OCI-LY7 (cell line): Measurements from ENCODE around the gene CTCF. TPM values are rescaled to one million over a fixed set of nuclear protein-coding genes. Genes with fewer than 3 reads are reported as not detected.
A peak's percentile ranks its signal among the peaks of the same experiment; 100 is the strongest.

Experiments
- BruUV-seq: library from RNA; stranded (reverse); fragments of 400-500 nt; replicated peaks from 2 replicates; lab custom pipeline; 2021; lab: Mats Ljungman, UMichigan
- CTCF ChIA-PET: fragments of 300-600 bp; sonication (Branson Sonifier 250); formaldehyde crosslinking; loops from one replicate; lab custom pipeline; 2022; ENCODE audit warnings: antibody characterized with exemption; ENCODE audit not compliant: unreplicated experiment; lab: Charles Lee
- POLR2A ChIA-PET: fragments of 300-600 bp; sonication (Branson Sonifier 250); formaldehyde crosslinking; loops from one replicate; lab custom pipeline; 2022; ENCODE audit warnings: antibody characterized with exemption; lab: Charles Lee
- DNase-seq: peaks from one replicate; pipeline ENCODE4 v3.0.0-alpha.2; 2015; ENCODE audit warnings: low spot score
- H2AFZ ChIP-seq: fragments of 200-600 bp; sonication (generic), shearing (Covaris generic); 2 replicates; pipeline ENCODE4 v1.6.1; 2014; ENCODE audit warnings: mild to moderate bottlenecking, antibody characterized with exemption, low read length, moderate library complexity
- H3K27ac ChIP-seq: fragments of 200-600 bp; sonication (generic); 2 replicates; pipeline ENCODE4 v1.5.1; 2014; ENCODE audit warnings: mixed run types, low read depth, mild to moderate bottlenecking, moderate library complexity, low read length, inconsistent platforms; ENCODE audit not compliant: poor library complexity, severe bottlenecking
- H3K36me3 ChIP-seq: fragments of 200-600 bp; sonication (generic); 2 replicates; pipeline ENCODE4 v1.6.1; 2014; ENCODE audit warnings: mild to moderate bottlenecking, antibody characterized with exemption, low read length, moderate library complexity, mixed read lengths; ENCODE audit not compliant: insufficient read depth
- H3K4me1 ChIP-seq: fragments of 200-600 bp; sonication (generic); 2 replicates; pipeline ENCODE4 v1.5.1; 2014; ENCODE audit warnings: mild to moderate bottlenecking, low read length; ENCODE audit not compliant: insufficient read depth, poor library complexity, severe bottlenecking
- H3K4me2 ChIP-seq: fragments of 200-600 bp; sonication (generic); 2 replicates; pipeline ENCODE4 v1.6.1; 2014; ENCODE audit warnings: mild to moderate bottlenecking, low read length
- H3K4me3 ChIP-seq: fragments of 200-600 bp; sonication (generic); 2 replicates; pipeline ENCODE4 v1.5.1; 2014; ENCODE audit warnings: mild to moderate bottlenecking, low read depth, low read length; ENCODE audit not compliant: poor library complexity, severe bottlenecking
- H3K79me2 ChIP-seq: fragments of 200-600 bp; sonication (generic); 2 replicates; pipeline ENCODE4 v1.6.1; 2016; ENCODE audit warnings: low read depth, mild to moderate bottlenecking, low read length, moderate library complexity, mixed read lengths; ENCODE audit not compliant: insufficient read depth
- H3K9me2 ChIP-seq: fragments of 200-600 bp; sonication (generic); 2 replicates; pipeline ENCODE4 v1.6.1; 2016; ENCODE audit warnings: mild to moderate bottlenecking, low read length, mixed read lengths; ENCODE audit not compliant: insufficient read depth
- H3K9me3 ChIP-seq: fragments of 200-600 bp; sonication (generic); 2 replicates; pipeline ENCODE4 v1.6.1; 2014; ENCODE audit warnings: mild to moderate bottlenecking, mixed run types, low read length, mixed read lengths
- H4K20me1 ChIP-seq: fragments of 200-600 bp; sonication (generic); 2 replicates; pipeline ENCODE4 v1.6.1; 2014; ENCODE audit warnings: mild to moderate bottlenecking, antibody characterized with exemption, low read length, moderate library complexity, mixed read lengths; ENCODE audit not compliant: insufficient read depth
- CTCF ChIP-seq: fragments of 200-600 bp; sonication (generic); conservative IDR thresholded peaks from 2 replicates; pipeline ENCODE4 v1.5.1; 2014; ENCODE audit warnings: mild to moderate bottlenecking, antibody characterized with exemption, low read length, moderate library complexity, mixed read lengths
- EZH2phosphoT487 ChIP-seq: fragments of 200-600 bp; sonication (generic); IDR thresholded peaks from 2 replicates; pipeline ENCODE4 v1.6.1; 2018; ENCODE audit warnings: low read depth, borderline replicate concordance, mild to moderate bottlenecking, mixed run types, antibody characterized with exemption, low read length, moderate library complexity, mixed read lengths
- intact Hi-C: fragments of 100-400 bp; cut with micrococcal nuclease; formaldehyde crosslinking; loops from one replicate; pipeline ENCODE4 v1.10.0; 2022; ENCODE audit not compliant: unreplicated experiment
- total RNA-seq, 2 experiments: library from RNA; depleted of rRNA in 1 of 2; stranded (reverse); fragments of >200 nt in 1 of 2; shearing (Covaris generic) in 1 of 2; gene quantifications; 2 replicates each; pipeline ENCODE4 v1.2.3, GENCODE V29; 2014 to 2022

The CTCF gene
- total RNA-seq, 2 experiments from 2014 or later, result 70.6 to 83.5 TPM

GRCh38 chr16:67659675-67660563 lies 97.6 kb downstream of the CTCF start, which contains the start of gene ACD:
ACD (minus strand) TSS chr16:67660260; CDS start chr16:67660220, 40 bp downstream.
- H3K9me3 ChIP-seq, result no peaks in the 10 kb centered on the region
- POLR2A ChIA-PET, result interaction anchor here (0.6 to 2.6 kb wide), 13 partner anchors 9 to 171 kb away, joined by 3 to 22 read pairs (median 4); partner anchors contain the start of genes CARMIL2, CTCF and GFOD2
- TF ChIP-seq EZH2phosphoT487 (no peak), CTCF (no peak)
- H4K20me1 ChIP-seq, result 0 out of 2 replicates have a peak, but pooled peaks cover 7% of the 10 kb centered on the region
- peak within 1 kb of the TSS; percentile 83 for H3K4me3 ChIP-seq
- intact Hi-C loops, result loop anchor here (1.0 to 2.0 kb wide), 4 partner anchors 98 to 179 kb away; partner anchors contain the start of genes ATP6V0D1 and CTCF
- peaks cover 14% of the 10 kb centered on the region for H3K4me1 ChIP-seq
- H3K36me3 ChIP-seq, result peaks cover 49% of the 10 kb centered on the region
- peak within 1 kb of the TSS; percentile 86 for H2AFZ ChIP-seq
- peak; percentile 95 for DNase-seq
- peak within 1 kb of the TSS; percentile 89 for H3K4me2 ChIP-seq
- TSS peak; percentile 76 for BruUV-seq
- peaks cover 13% of the 10 kb centered on the region; the same call in 1 of the 2 replicates for H3K79me2 ChIP-seq
- H3K27ac ChIP-seq, result peak within 1 kb of the TSS; percentile 81
- CTCF ChIA-PET, result interaction anchor here (1.0 to 2.0 kb wide), 2 partner anchors 15 to 139 kb away, joined by 3 to 6 read pairs; partner anchors contain the start of gene CARMIL2
- H3K9me2 ChIP-seq, result no peaks in the 10 kb centered on the region

GRCh38 chr16:67660564-67661028 lies 98.3 kb downstream of the CTCF start, which contains the start of gene PARD6A:
PARD6A (plus strand) TSS chr16:67660960; CDS start chr16:67661039, 79 bp downstream.
- ChIA-PET CTCF (interaction anchor here (1.0 to 2.0 kb wide), 3 partner anchors 16 to 415 kb away, joined by 3 to 6 read pairs (median 4); partner anchors contain the start of gene CARMIL2), POLR2A (interaction anchor here (0.7 to 2.6 kb wide), 12 partner anchors 10 to 172 kb away, joined by 3 to 22 read pairs (median 4); partner anchors contain the start of genes CARMIL2 and CTCF)
- H3K4me1 ChIP-seq, result peaks cover 15% of the 10 kb centered on the region
- H4K20me1 ChIP-seq, result 0 out of 2 replicates have a peak, but pooled peaks cover 7% of the 10 kb centered on the region
- peak within 1 kb of the TSS; percentile 83 for H3K4me3 ChIP-seq
- peak; percentile 100 for DNase-seq
- peak within 1 kb of the TSS; percentile 86 for H2AFZ ChIP-seq
- peak within 1 kb of the TSS; percentile 81 for H3K27ac ChIP-seq
- peaks cover 13% of the 10 kb centered on the region; the same call in 1 of the 2 replicates for H3K79me2 ChIP-seq
- TF ChIP-seq EZH2phosphoT487 (no peak), CTCF (no peak)
- H3K9me3 ChIP-seq, result no peaks in the 10 kb centered on the region
- H3K9me2 ChIP-seq, result no peaks in the 10 kb centered on the region
- BruUV-seq, result no TSS peak
- peaks cover 42% of the 10 kb centered on the region for H3K36me3 ChIP-seq
- H3K4me2 ChIP-seq, result peak within 1 kb of the TSS; percentile 89
- intact Hi-C loops, result loop anchor here (1.0 to 2.0 kb wide), 4 partner anchors 98 to 180 kb away; partner anchors contain the start of genes ATP6V0D1 and CTCF
